NCI-H1930 (cell line): ENCODE data around the gene EXD2.
"Not testable (repeated sequence)": the region's sequence is repeated elsewhere in the genome, so short reads cannot be mapped to it uniquely, and the experiment has no call there.

Experiments used
- DNase-seq, 2 experiments: peaks; one replicate each; lab custom pipeline; 2025; lab: John Stamatoyannopoulos, UW

The EXD2 gene

DNA sequence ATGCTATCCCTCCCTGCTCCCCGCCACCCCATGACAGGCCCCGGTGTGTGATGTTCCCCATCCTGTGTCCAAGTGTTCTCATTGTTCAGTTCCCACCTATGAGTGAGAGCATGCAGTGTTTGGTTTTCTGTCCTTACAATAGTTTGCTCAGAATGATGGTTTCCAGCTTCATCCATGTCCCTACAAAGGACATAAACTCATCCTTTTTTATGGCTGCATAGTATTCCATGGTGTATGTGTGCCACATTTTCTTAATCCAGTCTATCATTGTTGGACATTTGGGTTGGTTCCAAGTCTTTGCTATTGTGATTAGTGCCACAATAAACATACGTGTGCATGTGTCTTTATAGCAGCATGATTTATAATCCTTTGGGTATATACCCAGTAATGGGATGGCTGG lies 86.1 kb downstream of the EXD2 start:
- DNase-seq: not testable (repeated sequence)

DNA sequence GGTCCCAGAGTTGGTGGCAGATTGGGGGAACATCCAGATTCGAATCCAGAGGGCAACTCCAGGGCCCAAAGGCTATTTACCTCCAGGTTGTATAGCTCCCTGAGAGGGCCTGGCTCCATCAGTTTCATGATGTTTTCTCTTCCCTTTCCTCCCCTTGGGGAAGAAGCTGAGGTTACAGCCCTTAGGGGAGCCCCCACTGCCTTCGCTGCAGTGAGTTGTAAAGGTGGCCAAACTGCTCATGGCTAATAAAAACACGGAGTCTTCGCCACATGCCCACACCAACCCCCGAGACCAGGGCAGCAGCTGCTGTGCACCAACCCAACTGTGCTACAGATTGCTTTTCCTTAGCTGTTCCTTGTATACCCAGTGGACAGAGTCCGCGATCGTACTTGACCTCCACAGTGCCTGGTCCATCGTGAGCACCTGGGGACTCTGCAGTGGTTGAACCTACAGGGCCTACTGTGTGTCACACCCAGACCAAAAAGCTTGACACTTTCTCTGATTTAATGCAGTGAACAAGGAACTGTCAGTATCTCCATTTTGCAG lies 89.5 kb downstream of the EXD2 start:
- no peak for DNase-seq

DNA sequence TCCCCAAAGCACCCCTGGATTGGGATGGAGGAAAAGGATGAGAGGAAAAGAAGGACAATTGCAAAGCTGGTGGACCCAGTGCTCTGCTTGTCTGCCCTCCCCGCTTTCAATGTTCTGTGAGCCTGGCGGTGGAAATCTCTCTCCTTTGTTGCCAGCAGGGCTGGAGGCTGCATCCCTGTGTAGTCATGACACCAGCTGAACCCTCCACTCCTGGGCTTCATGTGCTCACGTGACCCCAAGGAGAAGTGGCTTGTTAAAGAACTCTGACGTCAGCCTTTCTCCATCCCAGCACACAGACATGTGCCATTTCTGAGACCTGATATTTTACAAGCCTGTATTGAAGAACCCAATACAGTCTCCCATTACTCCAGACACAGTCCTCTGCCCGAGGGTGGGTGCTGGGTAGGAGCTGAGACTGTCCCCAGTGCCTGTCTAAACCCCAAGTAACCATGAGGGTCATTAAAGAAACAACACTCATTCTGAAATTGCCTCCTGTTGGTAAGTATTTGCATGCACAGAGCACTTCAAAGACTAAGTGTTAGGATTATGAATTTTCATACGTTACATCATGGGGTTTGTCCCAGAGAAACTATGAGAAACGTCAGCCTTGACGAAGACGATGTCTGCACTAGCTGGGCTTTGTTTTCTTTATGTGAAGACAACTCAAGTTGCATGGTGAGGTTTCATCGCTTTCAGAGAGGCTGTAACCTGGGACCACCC lies 90.3 kb downstream of the EXD2 start:
- DNase-seq: no peak

DNA sequence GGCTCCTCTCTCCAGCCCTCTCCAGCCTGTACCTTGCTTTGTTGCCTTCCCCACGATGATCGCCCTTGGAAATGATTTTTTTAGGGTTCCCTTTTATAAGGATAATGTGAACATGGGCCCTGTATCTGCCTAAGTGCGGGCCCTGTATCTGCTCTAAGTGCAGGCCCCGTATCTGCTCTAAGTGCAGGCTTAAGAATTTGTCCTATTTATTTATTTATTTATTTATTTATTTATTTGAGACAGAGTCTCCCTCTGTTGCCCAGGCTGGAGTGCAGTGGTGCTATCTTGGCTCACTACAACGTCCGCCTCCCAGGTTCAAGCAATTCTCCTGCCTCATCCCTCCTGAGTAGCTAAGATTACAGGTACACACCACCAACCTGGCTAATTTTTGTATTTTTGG lies 91.2 kb downstream of the EXD2 start:
- no peak for DNase-seq

DNA sequence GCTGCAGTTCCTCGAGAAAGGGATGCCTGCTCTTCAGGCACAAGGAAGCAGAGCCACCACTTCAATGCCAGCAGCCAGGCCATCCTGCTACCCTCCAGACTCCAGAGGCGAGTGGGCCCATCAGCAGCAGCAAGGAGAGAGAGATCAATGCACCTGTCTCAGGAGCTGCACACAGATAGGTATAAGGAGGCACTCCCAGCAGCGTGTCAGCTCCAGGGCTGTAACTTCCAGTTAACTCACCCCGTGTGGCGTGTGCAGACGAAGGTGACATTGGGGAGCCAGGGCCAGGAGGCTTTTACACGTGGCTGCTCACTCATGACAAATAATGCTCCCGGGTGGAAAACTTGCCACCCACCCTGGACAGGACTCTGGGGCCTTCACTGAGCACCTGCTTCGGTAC lies 92.9 kb downstream of the EXD2 start:
- DNase-seq: no peak

DNA sequence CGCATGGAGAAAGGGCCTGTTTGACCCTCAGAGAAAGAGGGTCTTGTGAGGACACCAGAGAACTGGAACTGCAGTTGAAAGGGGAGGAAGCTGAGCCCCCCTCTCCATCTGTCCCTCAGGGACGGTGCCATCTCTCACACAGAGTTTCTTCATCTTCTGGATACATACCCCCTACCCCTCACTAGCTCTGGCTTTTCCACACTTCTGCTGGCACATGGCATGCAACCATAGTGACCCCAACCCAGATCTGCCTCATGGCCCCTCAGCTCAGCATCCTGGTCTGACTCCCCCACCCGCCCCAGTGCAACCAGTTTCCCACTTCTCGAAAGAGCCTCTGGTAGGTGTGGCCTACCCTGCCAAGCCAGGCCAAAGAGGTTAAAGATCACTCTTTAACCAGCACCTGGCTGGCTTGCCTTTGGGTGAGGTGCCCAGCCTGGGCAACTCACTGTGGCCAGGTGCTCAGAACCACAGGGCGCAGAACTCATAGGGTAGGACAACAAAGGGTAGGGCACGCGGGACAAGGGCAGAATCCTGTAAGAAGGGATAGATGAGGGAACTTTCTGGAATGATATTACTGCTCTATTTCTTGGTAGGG lies 94.5 kb downstream of the EXD2 start:
- no peak for DNase-seq

DNA sequence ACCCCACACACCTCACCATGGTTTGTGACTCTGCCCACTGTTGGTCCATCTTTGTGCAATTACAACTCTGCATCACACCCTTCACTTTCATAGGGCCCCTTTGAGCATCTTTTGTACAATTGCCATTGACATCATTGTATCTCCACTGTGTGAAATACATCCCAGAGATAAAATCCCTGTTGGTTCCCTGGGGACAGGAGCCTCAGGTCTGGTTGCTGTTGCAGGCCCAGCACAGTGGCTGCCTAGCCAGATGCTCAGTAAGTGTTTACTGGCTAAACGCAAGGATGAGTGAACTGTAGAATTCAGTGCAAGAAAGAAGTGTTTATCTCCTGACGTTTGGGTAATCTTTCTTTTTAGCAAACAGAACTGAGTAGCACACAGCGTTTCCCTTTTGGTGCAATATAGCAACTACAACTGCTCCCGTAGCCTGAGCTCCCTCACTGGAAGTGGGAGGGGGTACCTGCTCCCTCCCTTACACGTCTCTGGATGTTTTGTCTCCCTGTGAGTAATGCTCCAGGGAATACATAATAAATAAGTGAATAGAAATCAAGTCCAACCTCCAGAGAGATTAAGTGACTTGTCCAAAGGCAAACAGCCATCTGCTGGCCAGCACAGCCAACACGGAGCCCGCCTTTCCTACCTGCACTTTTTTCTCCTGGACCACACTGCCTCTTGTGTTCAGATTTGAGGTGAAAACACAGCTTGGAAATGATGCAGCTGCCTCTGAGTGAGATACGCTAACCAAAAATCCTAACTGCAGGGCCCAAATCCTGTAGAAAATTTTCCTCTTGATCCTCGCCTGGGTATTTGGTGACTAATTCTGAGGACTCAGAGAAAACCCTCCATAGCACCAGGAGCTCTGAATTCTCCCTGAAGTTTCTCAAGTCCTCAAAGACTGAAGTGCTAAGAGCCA lies 96.1 kb downstream of the EXD2 start:
- no peak for DNase-seq

DNA sequence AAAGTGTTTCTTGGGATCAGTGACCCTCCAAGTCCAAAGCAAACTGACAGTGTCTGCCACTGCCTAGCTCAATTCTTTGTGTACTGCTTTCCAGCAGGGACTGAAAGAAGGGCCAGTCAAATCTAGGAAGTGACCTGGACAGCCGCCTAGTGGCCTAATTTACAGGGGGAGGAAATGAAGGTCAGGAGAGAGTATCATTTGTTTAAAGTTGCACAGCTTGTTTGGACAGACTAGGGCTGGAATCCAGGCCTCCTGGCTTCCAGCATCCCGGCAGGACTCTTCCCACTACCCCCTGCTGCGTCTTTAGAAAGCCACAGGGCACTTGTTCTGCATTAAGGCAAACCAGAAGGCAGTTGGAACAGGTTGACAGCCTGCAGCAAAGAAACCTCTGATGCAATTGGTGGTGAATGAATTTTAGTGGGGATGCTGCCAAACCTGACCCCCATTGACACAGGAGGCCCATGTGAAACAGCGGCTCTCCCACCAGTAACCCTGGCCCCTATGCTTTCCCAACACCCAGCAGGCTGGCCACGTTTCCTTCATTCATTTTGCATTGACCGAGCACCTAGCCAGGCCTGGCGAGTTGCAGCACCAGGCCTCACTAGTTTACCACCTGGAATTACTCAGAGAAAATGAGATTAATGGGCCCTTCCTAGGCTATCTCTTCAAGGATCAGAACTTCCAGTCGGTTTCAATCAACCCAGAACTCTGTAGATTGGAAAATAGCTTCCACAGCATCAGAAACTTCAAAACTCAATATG lies 96.9 kb downstream of the EXD2 start:
- no peak for DNase-seq

DNA sequence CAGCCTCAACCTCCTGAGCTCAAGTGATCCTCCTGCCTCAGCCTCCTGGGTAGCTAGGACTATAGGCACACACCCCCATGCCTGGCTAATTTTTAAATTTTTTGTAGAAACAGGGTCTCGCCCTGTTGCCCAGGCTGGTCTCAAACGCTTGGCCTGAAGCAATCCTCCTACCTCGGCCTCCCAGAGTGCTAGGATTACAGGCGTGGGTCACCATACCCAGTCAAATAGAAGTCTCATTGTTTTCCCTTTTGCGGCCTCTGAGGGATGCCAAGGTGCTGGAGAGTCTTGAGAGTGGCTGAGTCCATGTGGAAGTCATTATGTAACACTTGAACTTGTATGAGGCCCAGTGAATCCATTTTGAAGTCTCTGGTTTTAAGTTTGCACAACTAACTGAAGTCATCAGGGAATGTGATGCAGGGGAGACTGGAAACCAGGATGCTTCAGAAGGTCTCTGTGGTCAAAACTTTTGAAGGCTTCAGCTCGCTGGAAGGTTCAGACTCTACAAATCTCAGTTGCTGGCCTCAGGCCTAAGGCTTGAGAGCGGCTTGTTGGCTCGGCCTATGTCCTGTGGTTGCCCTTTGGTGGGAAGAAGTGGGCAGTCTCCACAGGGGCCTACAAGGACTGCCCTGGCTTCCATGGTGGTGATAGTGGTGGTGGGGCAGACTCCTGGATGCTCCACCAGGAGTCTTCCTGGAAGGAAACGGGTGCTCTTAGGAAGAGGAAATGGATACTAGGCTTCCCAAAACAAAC lies 97.8 kb downstream of the EXD2 start:
- no peak for DNase-seq

DNA sequence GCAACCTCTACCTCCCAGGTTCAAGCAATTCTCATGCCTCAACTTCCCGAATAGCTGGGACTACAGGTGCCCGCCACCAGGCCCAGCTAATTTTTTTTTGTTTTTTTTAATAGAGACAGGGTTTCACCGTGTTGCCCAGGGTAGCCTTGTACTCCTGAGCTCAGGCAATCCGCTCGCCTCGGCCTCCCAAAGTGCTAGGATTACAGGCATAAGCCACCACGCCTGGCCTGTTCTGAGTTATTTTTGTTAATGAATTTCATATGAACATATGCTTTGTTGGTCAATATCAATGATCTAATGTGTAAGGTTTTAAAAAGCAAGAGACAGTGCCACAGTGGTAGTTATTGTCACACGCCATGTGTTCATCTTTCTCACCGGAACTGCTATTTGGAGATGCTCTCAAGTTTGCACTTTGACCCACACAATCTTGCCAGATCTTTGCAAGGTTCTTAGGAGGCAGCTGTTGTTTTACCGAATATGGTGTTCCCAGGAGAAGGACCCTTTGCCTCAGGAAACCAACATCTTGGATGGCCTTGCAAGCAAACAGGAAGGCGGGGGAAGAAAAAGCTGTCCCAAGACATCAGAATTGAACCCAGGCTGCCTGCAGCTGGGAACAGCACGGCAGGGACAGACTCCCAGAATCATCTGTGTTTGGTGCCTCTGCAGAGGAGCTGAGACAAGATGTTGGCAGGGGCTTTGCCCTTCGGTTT lies 98.7 kb downstream of the EXD2 start:
- no peak for DNase-seq

DNA sequence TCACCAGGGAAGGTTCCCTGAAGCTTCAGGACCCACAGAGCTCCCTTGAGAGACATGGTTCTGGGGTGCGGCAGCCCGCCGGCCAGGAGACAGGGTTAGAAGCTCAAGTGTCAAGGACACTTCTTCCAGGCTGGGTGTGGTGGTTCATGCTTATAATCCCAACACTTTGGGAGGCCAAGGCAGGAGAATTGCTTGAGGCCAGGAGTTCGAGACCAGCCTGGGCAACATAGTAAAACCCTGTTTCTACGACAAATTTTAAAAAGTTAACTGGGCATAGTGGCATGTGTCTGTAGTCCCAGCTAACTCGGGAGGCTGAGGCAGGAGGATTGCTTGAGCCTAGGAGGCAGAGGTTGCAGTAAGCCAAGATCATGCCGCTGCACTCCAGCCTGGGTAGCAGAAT lies 99.6 kb downstream of the EXD2 start:
- DNase-seq: not testable (repeated sequence)

DNA sequence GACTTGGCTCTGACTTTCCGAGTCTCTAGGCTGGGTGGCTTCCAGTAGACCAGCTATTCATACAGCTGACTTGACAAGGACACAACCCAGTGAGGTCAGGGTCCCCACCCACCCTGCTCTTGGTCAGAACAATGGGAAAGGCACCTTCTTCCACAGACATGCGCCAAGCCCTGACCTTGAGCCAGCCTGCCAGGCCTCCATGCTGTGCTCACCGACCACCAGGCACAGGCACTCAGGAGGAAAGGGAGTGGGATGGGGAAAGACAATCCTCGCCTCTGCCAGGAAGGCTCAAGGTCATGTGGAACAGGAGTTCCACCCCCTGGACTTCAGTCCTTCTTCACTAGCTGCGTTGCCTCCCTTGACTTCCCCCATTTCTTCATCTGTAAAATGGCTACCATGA lies 100.1 kb downstream of the EXD2 start:
- no peak for DNase-seq

DNA sequence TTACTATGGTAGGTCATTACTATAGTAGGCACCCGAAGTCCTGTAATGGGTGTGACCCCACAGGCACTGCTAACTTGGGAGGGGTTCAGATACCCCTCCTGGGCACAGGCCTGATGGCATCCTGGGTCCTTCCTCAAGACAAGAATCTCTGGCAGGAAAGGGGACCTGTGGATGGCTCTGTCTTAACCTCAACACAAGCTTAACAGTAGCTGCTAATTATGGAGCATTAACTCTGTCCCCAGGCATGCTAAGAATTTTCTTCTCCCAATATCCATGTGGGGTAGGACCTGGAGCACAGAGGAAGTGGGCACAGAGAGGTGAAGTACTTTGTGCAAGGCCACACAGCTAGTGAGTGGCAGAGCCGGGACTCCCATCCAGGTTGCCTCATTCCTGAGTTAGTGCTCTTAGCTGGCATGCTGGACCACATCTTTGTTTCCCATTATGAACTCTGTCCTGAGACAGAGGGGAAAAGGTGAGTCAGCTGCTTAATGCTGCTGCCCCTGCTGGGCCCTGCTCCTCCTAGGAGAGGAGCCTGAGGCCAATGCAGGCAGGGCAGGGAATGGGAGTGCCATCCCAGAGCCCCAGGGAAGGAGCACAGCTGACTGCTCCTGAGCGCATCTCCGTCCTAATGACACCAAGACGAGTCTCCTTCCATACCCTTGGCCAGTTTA lies 100.7 kb downstream of the EXD2 start:
- no peak for DNase-seq
